ENCODE results near the gene TBC1D8. TPM values are rescaled to one million over a fixed set of nuclear protein-coding genes. Genes with fewer than 3 reads are reported as not detected.
A peak's percentile ranks its signal among the peaks of the same experiment; 100 is the strongest.

The TBC1D8 gene
- total and polyA plus RNA-seq, 2 of the 13 experiments (the other 11 are each of a cell fraction or from before 2014, with no cell fraction given), result 45.1 to 95.4 TPM

DNA sequence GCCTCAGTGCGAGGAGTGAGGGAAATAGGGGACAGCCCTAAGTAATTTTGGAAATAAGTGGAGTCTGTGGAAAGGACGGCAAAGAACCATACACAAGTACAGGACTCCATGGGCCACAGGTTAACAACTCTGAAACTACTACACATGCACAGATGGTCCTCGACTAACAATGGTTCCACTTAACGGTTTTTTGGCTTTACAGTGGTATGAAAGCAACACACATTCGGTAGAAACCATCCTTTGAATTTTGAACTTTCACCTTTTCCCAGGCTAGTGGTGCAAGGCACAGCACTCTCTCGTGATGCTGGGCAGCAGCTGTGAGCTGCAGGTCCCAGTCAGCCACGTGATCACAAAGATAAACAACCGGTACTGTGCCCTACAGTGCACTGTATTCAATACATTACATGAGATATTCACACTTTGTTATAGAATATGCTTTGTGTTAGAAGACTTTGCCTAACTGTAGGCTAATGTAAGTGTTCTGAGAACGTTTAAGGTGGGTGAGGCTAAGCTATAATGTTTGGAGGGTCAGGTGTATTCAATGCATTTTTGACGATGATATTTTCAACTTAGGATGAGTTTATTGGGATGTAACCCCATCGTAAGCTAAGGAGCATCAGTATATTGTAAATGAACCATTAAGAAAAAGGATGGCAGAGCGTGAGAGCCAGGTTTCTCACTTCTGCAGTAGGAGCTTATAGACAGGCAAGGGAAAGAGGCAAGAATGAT, 44.6 kb downstream of the TBC1D8 start (continued):
- TF ChIP-seq CCDC6 (CRISPR knock-in tag; IDR thresholded peaks at IDR 0.05), result peak; percentile 81
- peak; percentile 39; the same call in 1 of the 2 replicates for TF ChIP-seq YEATS2 (CRISPR knock-in tag; IDR thresholded peaks at IDR 0.05; ENCODE audit: borderline replicate concordance)
- TF ChIP-seq HCFC1 (IDR thresholded peaks at IDR 0.05; ENCODE audit: low read depth, low read length), result no peak

GRCh38 chr2:101105654-101106053, 45.5 kb downstream of the TBC1D8 start:
- peak overlapping the region; percentile 61; the same call in 1 of the 2 replicates for H3K4me2 ChIP-seq (ENCODE audit: low read depth, low read length)
- peaks cover 96% of the 10 kb centered on the region for H3K79me2 ChIP-seq (ENCODE audit: insufficient read depth, low read length)
- no peaks in the 10 kb centered on the region for H3K27me3 ChIP-seq (ENCODE audit: control insufficient read depth in 1 of 2, insufficient read depth in 2 of 2, low read length in 2 of 2)
- ChIA-PET POLR2A (interaction anchor here (1.3 to 2.0 kb wide), 2 partner anchors 14 to 41 kb away, joined by 8 read pairs; no protein-coding TSS in a partner anchor), CTCF (ENCODE audit: low intra/inter-chr PET ratio, low total read pairs) (no interaction called here)
- no peak overlapping the region for H3K9ac ChIP-seq (ENCODE audit: insufficient read depth, low read depth, low read length)
- H4K20me1 ChIP-seq (ENCODE audit: insufficient read depth, low read length), result peaks cover 31% of the 10 kb centered on the region
- no peak for ATAC-seq
- in situ Hi-C loops (cut with HindIII; ENCODE audit: extremely low pct_ligation_motif_present, low pct_unique_long_range_greater_than_20kb), result no loop called here
- peaks cover 71% of the 10 kb centered on the region for H3K4me1 ChIP-seq (ENCODE audit: insufficient read depth, low read length)
- intact Hi-C loops (cut with micrococcal nuclease; ENCODE audit: unreplicated experiment), result loop anchor here (1.0 kb wide), 2 partner anchors 8 to 12 kb away; no protein-coding TSS in a partner anchor
- no peak for FAIRE-seq
- TF ChIP-seq NCOA1 (CRISPR knock-in tag; IDR thresholded peaks at IDR 0.05), result 0 out of 2 replicates have a peak, but pooled peaks have one; percentile 3
- TF ChIP-seq ZNF546 (CRISPR knock-in tag; conservative IDR thresholded peaks at IDR 0.05), result no peak
- H3K9me3 ChIP-seq (ENCODE audit: low read length), result no peaks in the 10 kb centered on the region
- 82% methylated on average over 4 of the region's 4 CpGs for WGBS (ENCODE audit: low lambda C conversion rate)
- no peaks in the 10 kb centered on the region; a peak in 1 of 5 replicates for H3K36me3 ChIP-seq (replicated peaks in 1 of 2; ENCODE audit: control insufficient read depth in 1 of 2, insufficient read depth in 2 of 2, low read length in 2 of 2)
- BruUV-seq (replicated peaks), result no TSS peak
- H3K4me3 ChIP-seq (replicated peaks in 1 of 3; ENCODE audit: insufficient read depth in 1 of 3, low read depth in 2 of 3, low read length in 3 of 3), result no peak overlapping the region; a peak in 1 of 6 replicates
- H2AFZ ChIP-seq (ENCODE audit: low read length), result no peak overlapping the region
- no peak for DNase-seq (ENCODE audit: low spot score)
- peak overlapping the region; percentile 75 for H3K27ac ChIP-seq (ENCODE audit: extremely low read length, insufficient read depth, low read length)

- FAIRE-seq (peak; percentile 30), ATAC-seq (peak; percentile 88), DNase-seq (ENCODE audit: low spot score) (peak; percentile 58)
- intact Hi-C loops (cut with micrococcal nuclease; ENCODE audit: unreplicated experiment) (loop anchor here (1.0 kb wide), 1 partner anchor 9 kb away; no protein-coding TSS in a partner anchor), in situ Hi-C loops (cut with HindIII; ENCODE audit: extremely low pct_ligation_motif_present, low pct_unique_long_range_greater_than_20kb) (no loop called here)
- ChIA-PET POLR2A (interaction anchor here (1.0 kb wide), 1 partner anchor 19 kb away, joined by 3 read pairs; no protein-coding TSS in a partner anchor), CTCF (ENCODE audit: low intra/inter-chr PET ratio, low total read pairs) (no interaction called here)
- H3K9me3 ChIP-seq (ENCODE audit: low read length), result no peaks in the 10 kb centered on the region
- BruUV-seq (replicated peaks), result no TSS peak
- no peaks in the 10 kb centered on the region for H3K27me3 ChIP-seq (ENCODE audit: control insufficient read depth in 1 of 2, insufficient read depth in 2 of 2, low read length in 2 of 2)
- peaks cover 95% of the 10 kb centered on the region for H3K79me2 ChIP-seq (ENCODE audit: insufficient read depth, low read length)
- H3K36me3 ChIP-seq (replicated peaks in 1 of 2; ENCODE audit: control insufficient read depth in 1 of 2, insufficient read depth in 2 of 2, low read length in 2 of 2), result peaks cover 0 to 2% of the 10 kb centered on the region in 2 experiments; a peak in 1 of 5 replicates
- H4K20me1 ChIP-seq (ENCODE audit: insufficient read depth, low read length), result peaks cover 23% of the 10 kb centered on the region; the same call in 1 of the 2 replicates
- H2AFZ ChIP-seq (ENCODE audit: low read length), result no peak overlapping the region
- H3K4me2 ChIP-seq (ENCODE audit: low read depth, low read length), result no peak overlapping the region; the same call in 1 of the 2 replicates
- H3K9ac ChIP-seq (ENCODE audit: insufficient read depth, low read depth, low read length), result no peak overlapping the region
- H3K4me3 ChIP-seq (replicated peaks in 1 of 3; ENCODE audit: insufficient read depth in 1 of 3, low read depth in 2 of 3, low read length in 3 of 3), result no peak overlapping the region
- peak overlapping the region; percentile 23 for H3K27ac ChIP-seq (ENCODE audit: extremely low read length, insufficient read depth, low read length)
- H3K4me1 ChIP-seq (ENCODE audit: insufficient read depth, low read length), result peaks cover 55% of the 10 kb centered on the region
- TF ChIP-seq HOXD1 (CRISPR knock-in tag; IDR thresholded peaks at IDR 0.05), result peak; percentile 91
- TF ChIP-seq ZGPAT (CRISPR knock-in tag; IDR thresholded peaks at IDR 0.05), result 0 out of 2 replicates have a peak, but pooled peaks have one; percentile 4
- TF ChIP-seq SOX13 (IDR thresholded peaks at IDR 0.05), result no peak
- TF ChIP-seq SOX13 (CRISPR knock-in tag; conservative IDR thresholded peaks at IDR 0.05 in 1 of 2, IDR thresholded peaks at IDR 0.05 in 1 of 2), result peak in 1 of 2 experiments; percentile 60; a peak in 2 of 4 replicates
- TF ChIP-seq, protein P1, sequence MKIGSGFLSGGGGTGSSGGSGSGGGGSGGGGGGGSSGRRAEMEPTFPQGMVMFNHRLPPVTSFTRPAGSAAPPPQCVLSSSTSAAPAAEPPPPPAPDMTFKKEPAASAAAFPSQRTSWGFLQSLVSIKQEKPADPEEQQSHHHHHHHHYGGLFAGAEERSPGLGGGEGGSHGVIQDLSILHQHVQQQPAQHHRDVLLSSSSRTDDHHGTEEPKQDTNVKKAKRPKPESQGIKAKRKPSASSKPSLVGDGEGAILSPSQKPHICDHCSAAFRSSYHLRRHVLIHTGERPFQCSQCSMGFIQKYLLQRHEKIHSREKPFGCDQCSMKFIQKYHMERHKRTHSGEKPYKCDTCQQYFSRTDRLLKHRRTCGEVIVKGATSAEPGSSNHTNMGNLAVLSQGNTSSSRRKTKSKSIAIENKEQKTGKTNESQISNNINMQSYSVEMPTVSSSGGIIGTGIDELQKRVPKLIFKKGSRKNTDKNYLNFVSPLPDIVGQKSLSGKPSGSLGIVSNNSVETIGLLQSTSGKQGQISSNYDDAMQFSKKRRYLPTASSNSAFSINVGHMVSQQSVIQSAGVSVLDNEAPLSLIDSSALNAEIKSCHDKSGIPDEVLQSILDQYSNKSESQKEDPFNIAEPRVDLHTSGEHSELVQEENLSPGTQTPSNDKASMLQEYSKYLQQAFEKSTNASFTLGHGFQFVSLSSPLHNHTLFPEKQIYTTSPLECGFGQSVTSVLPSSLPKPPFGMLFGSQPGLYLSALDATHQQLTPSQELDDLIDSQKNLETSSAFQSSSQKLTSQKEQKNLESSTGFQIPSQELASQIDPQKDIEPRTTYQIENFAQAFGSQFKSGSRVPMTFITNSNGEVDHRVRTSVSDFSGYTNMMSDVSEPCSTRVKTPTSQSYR (CRISPR knock-in tag; IDR thresholded peaks at IDR 0.05; ENCODE audit: borderline replicate concordance), result no peak
These were observed 53.5 kb downstream of the TBC1D8 start for GRCh38 chr2:101097638-101098037.

Data from HepG2 (cell line).